ENCODE measurements around the gene KRTAP5-8. TPM values are rescaled to one million over a fixed set of nuclear protein-coding genes. Genes with fewer than 3 reads are reported as not detected.
"Not testable (repeated sequence)": the region's sequence is repeated elsewhere in the genome, so short reads cannot be mapped to it uniquely, and the experiment has no call there.

KRTAP5-8 gene
- total RNA-seq, 4 donors from 2014 or later: 0.22 TPM; not detected in 3

- intact Hi-C loops (cut with DNase I): no loop called here
- Histone ChIP-seq H3K4me1 (no peaks in the 10 kb centered on the region), H3K36me3 (no peaks in the 10 kb centered on the region), H3K27ac (no peak overlapping the region), H3K27me3 (no peaks in the 10 kb centered on the region), H3K4me3 (no peak overlapping the region), H3K9me3 (no peaks in the 10 kb centered on the region)
- 84 to 89% methylated on average over 6 of the region's 6 CpGs for WGBS, 2 donors
- no peak for DNase-seq
- TF ChIP-seq POLR2A (IDR thresholded peaks at IDR 0.05) (no peak), CTCF (IDR thresholded peaks at IDR 0.05) (no peak)
These were observed 10.1 kb upstream of the KRTAP5-8 start for GRCh38 chr11:71527576-71528210.

- WGBS, 2 donors: 78 to 89% methylated on average over 8 to 11 of the region's 11 CpGs
- Histone ChIP-seq H3K27ac (no peak overlapping the region), H3K4me1 (no peaks in the 10 kb centered on the region), H3K27me3 (no peaks in the 10 kb centered on the region), H3K36me3 (no peaks in the 10 kb centered on the region), H3K9me3 (no peaks in the 10 kb centered on the region), H3K4me3 (no peak overlapping the region)
- intact Hi-C loops (cut with DNase I): no loop called here
- no peak for DNase-seq
- no peak for TF ChIP-seq CTCF (IDR thresholded peaks at IDR 0.05)
- no peak for TF ChIP-seq POLR2A (IDR thresholded peaks at IDR 0.05)
These were observed 7.2 kb upstream of the KRTAP5-8 start for GRCh38 chr11:71530602-71531001.

GRCh38 chr11:71532036-71532610 is 5.7 kb upstream of the KRTAP5-8 start:
- WGBS, 2 donors: 76 to 77% methylated on average over 10 of the region's 10 CpGs
- Histone ChIP-seq H3K27ac (no peak overlapping the region), H3K4me1 (no peaks in the 10 kb centered on the region), H3K4me3 (no peak overlapping the region), H3K36me3 (no peaks in the 10 kb centered on the region), H3K27me3 (no peaks in the 10 kb centered on the region), H3K9me3 (no peaks in the 10 kb centered on the region)
- DNase-seq: no peak
- intact Hi-C loops (cut with DNase I): no loop called here
- TF ChIP-seq CTCF (IDR thresholded peaks at IDR 0.05) (no peak), POLR2A (IDR thresholded peaks at IDR 0.05) (no peak)

GRCh38 chr11:71534711-71535608 is 2.9 kb upstream of the KRTAP5-8 start:
- H3K9me3 ChIP-seq; H3K36me3 ChIP-seq; H3K4me1 ChIP-seq; DNase-seq; H3K27ac ChIP-seq; H3K4me3 ChIP-seq; H3K27me3 ChIP-seq; intact Hi-C loops (cut with DNase I): not testable (repeated sequence)
- 74% methylated on average over 16 to 17 of the region's 17 CpGs for WGBS, 2 donors

- 84 to 86% methylated on average over 9 of the region's 9 CpGs for WGBS, 2 donors
- H3K4me1 ChIP-seq: no peaks in the 10 kb centered on the region
- no peak for DNase-seq
- H3K27ac ChIP-seq: no peak overlapping the region
- no peak for TF ChIP-seq CTCF (IDR thresholded peaks at IDR 0.05)
- TF ChIP-seq POLR2A (IDR thresholded peaks at IDR 0.05): no peak
- intact Hi-C loops (cut with DNase I): no loop called here
- no peaks in the 10 kb centered on the region for H3K36me3 ChIP-seq
- H3K27me3 ChIP-seq: no peaks in the 10 kb centered on the region
- H3K9me3 ChIP-seq: no peaks in the 10 kb centered on the region
- no peak overlapping the region for H3K4me3 ChIP-seq
These were observed 2.0 kb upstream of the KRTAP5-8 start for GRCh38 chr11:71535825-71536224.

All from esophagus squamous epithelium (tissue), 5 donors.